SK-N-SH treated with all-trans-retinoic acid at 6 μM for 48 hours (cell line): Measurements from ENCODE around the gene HNF1A.

Experiments
- ATAC-seq: fragments of 200-7000 bp; cut with Tn5 transposase; 3 replicates; pipeline ENCODE4 v1.9.1; 2020; ENCODE audit warnings: mild to moderate bottlenecking, moderate library complexity
- ARNTL ChIP-seq: fragments of 450-650 bp; formaldehyde crosslinking; IDR thresholded peaks from 2 replicates; pipeline ENCODE4 v1.5.0; 2020; ENCODE audit warnings: low read depth, mild to moderate bottlenecking, moderate library complexity, borderline replicate concordance
- CREB5 ChIP-seq: fragments of 250-450 bp; sonication (Bioruptor Pico); IDR thresholded peaks from 2 replicates; pipeline ENCODE4 v1.5.1; 2020; ENCODE audit warnings: low read depth, mild to moderate bottlenecking, moderate library complexity
- CSDC2 ChIP-seq: fragments of 250-450 bp; sonication (Bioruptor Pico); IDR thresholded peaks from 2 replicates; pipeline ENCODE4 v1.5.0; 2020; ENCODE audit warnings: mild to moderate bottlenecking, moderate library complexity
- CSRNP3 ChIP-seq: fragments of 250-450 bp; sonication (Bioruptor Pico); IDR thresholded peaks from 2 replicates; pipeline ENCODE4 v1.5.1; 2021; ENCODE audit warnings: mild to moderate bottlenecking, moderate library complexity
- GLIS3 ChIP-seq: fragments of 250-450 bp; sonication (Bioruptor Pico); IDR thresholded peaks from 2 replicates; pipeline ENCODE4 v1.5.0; 2020; ENCODE audit warnings: mild to moderate bottlenecking, moderate library complexity
- ISL1 ChIP-seq: fragments of 250-450 bp; sonication (Bioruptor Pico); IDR thresholded peaks from 2 replicates; pipeline ENCODE4 v2.1.2; 2022; ENCODE audit warnings: mild to moderate bottlenecking, moderate library complexity
- OSR1 ChIP-seq: fragments of 250-450 bp; sonication (Bioruptor Pico); IDR thresholded peaks from 2 replicates; pipeline ENCODE4 v1.8.0; 2022; ENCODE audit warnings: moderate library complexity, mild to moderate bottlenecking, inconsistent platforms
- PATZ1 ChIP-seq: fragments of 250-450 bp; sonication (Bioruptor Pico); IDR thresholded peaks from 2 replicates; pipeline ENCODE4 v1.8.0; 2020; ENCODE audit warnings: mild to moderate bottlenecking, moderate library complexity, borderline replicate concordance
- POU6F1 ChIP-seq: fragments of 250-450 bp; sonication (Bioruptor Pico); IDR thresholded peaks from 2 replicates; pipeline ENCODE4 v1.8.0; 2021; ENCODE audit warnings: low read depth, mild to moderate bottlenecking, moderate library complexity, borderline replicate concordance
- PPARA ChIP-seq: fragments of 250-450 bp; sonication (Bioruptor Pico); IDR thresholded peaks from 2 replicates; pipeline ENCODE4 v1.5.0; 2020; ENCODE audit warnings: mild to moderate bottlenecking, borderline replicate concordance
- RARB ChIP-seq: fragments of 250-450 bp; sonication (Bioruptor Pico); IDR thresholded peaks from 2 replicates; pipeline ENCODE4 v1.8.0; 2021; ENCODE audit warnings: mild to moderate bottlenecking, moderate library complexity
- TSHZ2 ChIP-seq: fragments of 250-450 bp; sonication (Bioruptor Pico); IDR thresholded peaks from 2 replicates; pipeline ENCODE4 v1.5.0; 2020; ENCODE audit warnings: mild to moderate bottlenecking, moderate library complexity
- ZC3H10 ChIP-seq: fragments of 250-450 bp; sonication (Bioruptor Pico); IDR thresholded peaks from 2 replicates; pipeline ENCODE4 v1.5.1; 2021; ENCODE audit warnings: mild to moderate bottlenecking, moderate library complexity
- ZFP3 ChIP-seq: fragments of 250-450 bp; sonication (Bioruptor Pico); IDR thresholded peaks from 2 replicates; pipeline ENCODE4 v1.5.0; 2020; ENCODE audit warnings: mild to moderate bottlenecking, moderate library complexity
- ZFP30 ChIP-seq: fragments of 450-650 bp; formaldehyde crosslinking; IDR thresholded peaks from 2 replicates; pipeline ENCODE4 v1.5.0; 2022; ENCODE audit warnings: mild to moderate bottlenecking, moderate library complexity
- ZNF565 ChIP-seq: fragments of 450-650 bp; formaldehyde crosslinking; conservative IDR thresholded peaks from 2 replicates; pipeline ENCODE4 v1.5.0; 2020; ENCODE audit warnings: low read depth, mild to moderate bottlenecking, moderate library complexity
- ZNF70 ChIP-seq: fragments of 450-650 bp; formaldehyde crosslinking; IDR thresholded peaks from 2 replicates; pipeline ENCODE4 v1.5.0; 2020; ENCODE audit warnings: mild to moderate bottlenecking, moderate library complexity
- ZNF8 ChIP-seq: fragments of 450-650 bp; formaldehyde crosslinking; IDR thresholded peaks from 2 replicates; pipeline ENCODE4 v1.5.0; 2020; ENCODE audit warnings: mild to moderate bottlenecking, moderate library complexity

HNF1A gene

GRCh38 chr12:120977531-120978295 lies 630 bp upstream of the HNF1A start (continued):
- no peak for TF ChIP-seq CREB5 (CRISPR knock-in tag)
- no peak for TF ChIP-seq ZNF565 (CRISPR knock-in tag)
- no peak for TF ChIP-seq CSDC2 (CRISPR knock-in tag)
- no peak for TF ChIP-seq ZNF8 (CRISPR knock-in tag)

GRCh38 chr12:120979220-120979861 lies 998 bp downstream of the HNF1A start:
- no peak for ATAC-seq
- TF ChIP-seq RARB (CRISPR knock-in tag) (no peak), ZC3H10 (CRISPR knock-in tag) (no peak), CREB5 (CRISPR knock-in tag) (no peak), CSDC2 (CRISPR knock-in tag) (no peak), ZFP30 (CRISPR knock-in tag) (no peak), ISL1 (CRISPR knock-in tag) (no peak), TSHZ2 (no peak), ZNF8 (CRISPR knock-in tag) (no peak), GLIS3 (CRISPR knock-in tag) (no peak), ZFP3 (CRISPR knock-in tag) (no peak)
- TF ChIP-seq, all 23 proteins: peak for 0

GRCh38 chr12:120979862-120980696 lies 1.7 kb downstream of the HNF1A start:
- no peak for ATAC-seq
- TF ChIP-seq TSHZ2, result no peak
- TF ChIP-seq ARNTL (CRISPR knock-in tag), result no peak
- no peak for TF ChIP-seq POU6F1
- TF ChIP-seq ZFP30 (CRISPR knock-in tag), result no peak
- TF ChIP-seq GLIS3 (CRISPR knock-in tag), result no peak
- no peak for TF ChIP-seq CSDC2 (CRISPR knock-in tag)
- no peak for TF ChIP-seq CSRNP3
- TF ChIP-seq ZC3H10 (CRISPR knock-in tag), result no peak
- no peak for TF ChIP-seq PATZ1 (CRISPR knock-in tag)
- TF ChIP-seq CREB5 (CRISPR knock-in tag), result no peak
- no peak for TF ChIP-seq OSR1 (CRISPR knock-in tag)
- TF ChIP-seq PPARA (CRISPR knock-in tag), result no peak
- no peak for TF ChIP-seq ZNF70
